H1 (cell line): ENCODE results near the gene ABCD2. TPM values are rescaled to one million over a fixed set of nuclear protein-coding genes. Genes with fewer than 3 reads are reported as not detected.

Experiments used
- TAF1 ChIP-seq: IDR thresholded peaks from 2 replicates; pipeline ENCODE4 v1.6.1; 2011; ENCODE audit warnings: mild to moderate bottlenecking, low read depth, low read length
- polyA plus RNA-seq, 7 experiments: library from polyadenylated mRNA; depleted of rRNA in 3 of 7; stranded (reverse) in 5 of 7; unstranded in 2 of 7; fragments of >200 nt in 5 of 7; fragments of 200-250 nt in 2 of 7; gene quantifications; 1 replicate in 5 of 7; 2 replicates in 1 of 7; 4 replicates in 1 of 7; pipeline versions ENCODE4 v1.2.1 to v1.2.3, GENCODE V29; 2011 to 2013; ENCODE audit warnings: missing spikeins in 2 of 7, mixed read lengths in 2 of 7
- total RNA-seq: library from RNA; stranded (reverse); fragmentation: NEBNext Ultra II Directional; extraction: Animal tissue kit (Norgen Biotek cat#: 25700); gene quantifications from 2 replicates; pipeline ENCODE4 v1.2.1, GENCODE V29; 2021

ABCD2 gene
- total and polyA plus RNA-seq, 2 of the 8 experiments (the other 6 are each of a cell fraction or from before 2014, with no cell fraction given), result not detected

- no peak for TF ChIP-seq TAF1
- TF ChIP-seq, all 59 proteins: peak for 0
Measured at GRCh38 chr12:39541471-39541870, 78.1 kb downstream of the ABCD2 start (continued).
